ENCODE data around the gene PWWP2B.

- peak; percentile 63 for TF ChIP-seq CTCF (conservative IDR thresholded peaks at IDR 0.05; ENCODE audit: low read length)
- no peak for TF ChIP-seq EZH2phosphoT487 (IDR thresholded peaks at IDR 0.05; ENCODE audit: borderline replicate concordance)
Measured at GRCh38 chr10:132457328-132458070, 60.5 kb downstream of the PWWP2B start.

Measured in Loucy (cell line).